ENCODE measurements around the gene GNB1. TPM values are rescaled to one million over a fixed set of nuclear protein-coding genes. Genes with fewer than 3 reads are reported as not detected.

The GNB1 gene
- total RNA-seq, 1 donor from 2014 or later = 398 TPM

GRCh38 chr1:1825217-1825616, 65.7 kb downstream of the GNB1 start:
- Mint-ChIP-seq H3K9me3 (no peaks in the 10 kb centered on the region), H3K4me1 (ENCODE audit: low read depth) (peaks cover 27% of the 10 kb centered on the region), H3K27ac (peak overlapping the region; percentile 67), H3K36me3 (ENCODE audit: low read depth) (peaks cover 28% of the 10 kb centered on the region), H3K4me3 (no peak overlapping the region), H3K27me3 (ENCODE audit: insufficient read depth) (no peaks in the 10 kb centered on the region)
- no peak for DNase-seq (ENCODE audit: low spot score)
- intact Hi-C loops (cut with micrococcal nuclease) = loop anchor here (5.0 kb wide), 1 partner anchor 82 kb away; no protein-coding TSS in a partner anchor

GRCh38 chr1:1819762-1820161, 71.1 kb downstream of the GNB1 start:
- no peak overlapping the region for H3K4me3 Mint-ChIP-seq
- peak overlapping the region; percentile 18 for H3K27ac Mint-ChIP-seq
- H3K9me3 Mint-ChIP-seq = no peaks in the 10 kb centered on the region
- no peak for DNase-seq (ENCODE audit: low spot score)
- intact Hi-C loops (cut with micrococcal nuclease) = loop anchor here (5.0 kb wide), 1 partner anchor 42 kb away; the partner anchor contains the start of gene NADK
- H3K4me1 Mint-ChIP-seq (ENCODE audit: low read depth) = peaks cover 11% of the 10 kb centered on the region
- peaks cover 36% of the 10 kb centered on the region for H3K36me3 Mint-ChIP-seq (ENCODE audit: low read depth)
- no peaks in the 10 kb centered on the region for H3K27me3 Mint-ChIP-seq (ENCODE audit: insufficient read depth)

- Mint-ChIP-seq H3K4me1 (ENCODE audit: low read depth) (no peaks in the 10 kb centered on the region), H3K27ac (no peak overlapping the region), H3K4me3 (no peak overlapping the region), H3K27me3 (ENCODE audit: insufficient read depth) (no peaks in the 10 kb centered on the region), H3K9me3 (no peaks in the 10 kb centered on the region), H3K36me3 (ENCODE audit: low read depth) (peaks cover 40% of the 10 kb centered on the region)
- intact Hi-C loops (cut with micrococcal nuclease) = no loop called here
- DNase-seq (ENCODE audit: low spot score) = no peak
These were observed 73.7 kb downstream of the GNB1 start for GRCh38 chr1:1817221-1817620.

- Mint-ChIP-seq H3K9me3 (no peaks in the 10 kb centered on the region), H3K27ac (no peak overlapping the region), H3K4me3 (no peak overlapping the region), H3K27me3 (ENCODE audit: insufficient read depth) (no peaks in the 10 kb centered on the region), H3K36me3 (ENCODE audit: low read depth) (peaks cover 39% of the 10 kb centered on the region), H3K4me1 (ENCODE audit: low read depth) (no peaks in the 10 kb centered on the region)
- DNase-seq (ENCODE audit: low spot score) = no peak
- intact Hi-C loops (cut with micrococcal nuclease) = no loop called here
These were observed 75.1 kb downstream of the GNB1 start for GRCh38 chr1:1815606-1816281.

- Mint-ChIP-seq H3K4me3 (no peak overlapping the region), H3K27ac (no peak overlapping the region), H3K27me3 (ENCODE audit: insufficient read depth) (no peaks in the 10 kb centered on the region), H3K9me3 (no peaks in the 10 kb centered on the region), H3K4me1 (ENCODE audit: low read depth) (no peaks in the 10 kb centered on the region), H3K36me3 (ENCODE audit: low read depth) (peaks cover 29% of the 10 kb centered on the region)
- intact Hi-C loops (cut with micrococcal nuclease) = no loop called here
- DNase-seq (ENCODE audit: low spot score) = no peak
These were observed 81.4 kb downstream of the GNB1 start for GRCh38 chr1:1809489-1809888.

- no peak for DNase-seq (ENCODE audit: low spot score)
- intact Hi-C loops (cut with micrococcal nuclease) = no loop called here
- H3K27ac Mint-ChIP-seq = no peak overlapping the region
- H3K36me3 Mint-ChIP-seq (ENCODE audit: low read depth) = peaks cover 26% of the 10 kb centered on the region
- H3K4me1 Mint-ChIP-seq (ENCODE audit: low read depth) = no peaks in the 10 kb centered on the region
- H3K4me3 Mint-ChIP-seq = no peak overlapping the region
- H3K27me3 Mint-ChIP-seq (ENCODE audit: insufficient read depth) = no peaks in the 10 kb centered on the region
- no peaks in the 10 kb centered on the region for H3K9me3 Mint-ChIP-seq
These were observed 82.7 kb downstream of the GNB1 start for GRCh38 chr1:1808206-1808605.

- H3K4me3 Mint-ChIP-seq = no peak overlapping the region
- peaks cover 25% of the 10 kb centered on the region for H3K36me3 Mint-ChIP-seq (ENCODE audit: low read depth)
- no peak overlapping the region for H3K27ac Mint-ChIP-seq
- intact Hi-C loops (cut with micrococcal nuclease) = no loop called here
- no peaks in the 10 kb centered on the region for H3K9me3 Mint-ChIP-seq
- no peak for DNase-seq (ENCODE audit: low spot score)
- H3K27me3 Mint-ChIP-seq (ENCODE audit: insufficient read depth) = no peaks in the 10 kb centered on the region
- peaks cover 9% of the 10 kb centered on the region for H3K4me1 Mint-ChIP-seq (ENCODE audit: low read depth)
These were observed 84.0 kb downstream of the GNB1 start for GRCh38 chr1:1806890-1807289.

GRCh38 chr1:1804301-1804700, 86.6 kb downstream of the GNB1 start:
- Mint-ChIP-seq H3K27me3 (ENCODE audit: insufficient read depth) (no peaks in the 10 kb centered on the region), H3K9me3 (no peaks in the 10 kb centered on the region), H3K4me3 (no peak overlapping the region), H3K36me3 (ENCODE audit: low read depth) (peaks cover 31% of the 10 kb centered on the region), H3K4me1 (ENCODE audit: low read depth) (peaks cover 28% of the 10 kb centered on the region), H3K27ac (no peak overlapping the region)
- DNase-seq (ENCODE audit: low spot score) = no peak
- intact Hi-C loops (cut with micrococcal nuclease) = no loop called here

- H3K27me3 Mint-ChIP-seq (ENCODE audit: insufficient read depth) = no peaks in the 10 kb centered on the region
- intact Hi-C loops (cut with micrococcal nuclease) = no loop called here
- peaks cover 31% of the 10 kb centered on the region for H3K36me3 Mint-ChIP-seq (ENCODE audit: low read depth)
- H3K27ac Mint-ChIP-seq = peak overlapping the region; percentile 21
- H3K9me3 Mint-ChIP-seq = no peaks in the 10 kb centered on the region
- no peak overlapping the region for H3K4me3 Mint-ChIP-seq
- no peak for DNase-seq (ENCODE audit: low spot score)
- H3K4me1 Mint-ChIP-seq (ENCODE audit: low read depth) = peaks cover 31% of the 10 kb centered on the region
These were observed 88.0 kb downstream of the GNB1 start for GRCh38 chr1:1802871-1803270.

- no peaks in the 10 kb centered on the region for H3K9me3 Mint-ChIP-seq
- DNase-seq (ENCODE audit: low spot score) = no peak
- H3K4me1 Mint-ChIP-seq (ENCODE audit: low read depth) = peaks cover 34% of the 10 kb centered on the region
- H3K4me3 Mint-ChIP-seq = no peak overlapping the region
- intact Hi-C loops (cut with micrococcal nuclease) = no loop called here
- no peaks in the 10 kb centered on the region for H3K27me3 Mint-ChIP-seq (ENCODE audit: insufficient read depth)
- peaks cover 41% of the 10 kb centered on the region for H3K36me3 Mint-ChIP-seq (ENCODE audit: low read depth)
- peak overlapping the region; percentile 22 for H3K27ac Mint-ChIP-seq
These were observed 91.2 kb downstream of the GNB1 start for GRCh38 chr1:1799716-1800115.

GRCh38 chr1:1797731-1798341, 93.1 kb downstream of the GNB1 start:
- Mint-ChIP-seq H3K27ac (no peak overlapping the region), H3K9me3 (no peaks in the 10 kb centered on the region), H3K27me3 (ENCODE audit: insufficient read depth) (no peaks in the 10 kb centered on the region), H3K4me1 (ENCODE audit: low read depth) (peaks cover 32% of the 10 kb centered on the region), H3K36me3 (ENCODE audit: low read depth) (peaks cover 42% of the 10 kb centered on the region), H3K4me3 (no peak overlapping the region)
- no peak for DNase-seq (ENCODE audit: low spot score)
- intact Hi-C loops (cut with micrococcal nuclease) = no loop called here

- Mint-ChIP-seq H3K36me3 (ENCODE audit: low read depth) (peaks cover 37% of the 10 kb centered on the region), H3K27ac (peak overlapping the region; percentile 47), H3K4me1 (ENCODE audit: low read depth) (peaks cover 20% of the 10 kb centered on the region), H3K27me3 (ENCODE audit: insufficient read depth) (no peaks in the 10 kb centered on the region), H3K9me3 (no peaks in the 10 kb centered on the region), H3K4me3 (no peak overlapping the region)
- no peak for DNase-seq (ENCODE audit: low spot score)
- intact Hi-C loops (cut with micrococcal nuclease) = no loop called here
These were observed 94.4 kb downstream of the GNB1 start for GRCh38 chr1:1796466-1796865.

- H3K4me3 Mint-ChIP-seq = no peak overlapping the region
These were observed 95.9 kb downstream of the GNB1 start for GRCh38 chr1:1794999-1795398.

More at GRCh38 chr1:1794999-1795398, 95.9 kb downstream of the GNB1 start:
- peaks cover 12% of the 10 kb centered on the region for H3K4me1 Mint-ChIP-seq (ENCODE audit: low read depth)
- H3K9me3 Mint-ChIP-seq = no peaks in the 10 kb centered on the region
- H3K36me3 Mint-ChIP-seq (ENCODE audit: low read depth) = peaks cover 43% of the 10 kb centered on the region
- no peak for DNase-seq (ENCODE audit: low spot score)
- H3K27me3 Mint-ChIP-seq (ENCODE audit: insufficient read depth) = no peaks in the 10 kb centered on the region
- intact Hi-C loops (cut with micrococcal nuclease) = no loop called here
- no peak overlapping the region for H3K27ac Mint-ChIP-seq

Measured in activated T-helper 1 cell treated with anti-CD3 and anti-CD28 coated beads, Interleukin-12 subunit alpha, Interleukin-12 subunit beta, Interleukin-2, Interleukin-4 antibody, amounts not matched to agents 30 ng/mL and 10 ng/mL and 1 ng/mL, durations not matched to agents 14 hours and 24 hours and 36 hours (primary cell).